Measurements from ENCODE around the gene IGSF22.
"Not testable (repeated sequence)": the region's sequence is repeated elsewhere in the genome, so short reads cannot be mapped to it uniquely, and the experiment has no call there.

The IGSF22 gene

GRCh38 chr11:18697576-18697975, 28.4 kb downstream of the IGSF22 start:
- H3K27me3 ChIP-seq, result no peaks in the 10 kb centered on the region
- TF ChIP-seq, protein P1, sequence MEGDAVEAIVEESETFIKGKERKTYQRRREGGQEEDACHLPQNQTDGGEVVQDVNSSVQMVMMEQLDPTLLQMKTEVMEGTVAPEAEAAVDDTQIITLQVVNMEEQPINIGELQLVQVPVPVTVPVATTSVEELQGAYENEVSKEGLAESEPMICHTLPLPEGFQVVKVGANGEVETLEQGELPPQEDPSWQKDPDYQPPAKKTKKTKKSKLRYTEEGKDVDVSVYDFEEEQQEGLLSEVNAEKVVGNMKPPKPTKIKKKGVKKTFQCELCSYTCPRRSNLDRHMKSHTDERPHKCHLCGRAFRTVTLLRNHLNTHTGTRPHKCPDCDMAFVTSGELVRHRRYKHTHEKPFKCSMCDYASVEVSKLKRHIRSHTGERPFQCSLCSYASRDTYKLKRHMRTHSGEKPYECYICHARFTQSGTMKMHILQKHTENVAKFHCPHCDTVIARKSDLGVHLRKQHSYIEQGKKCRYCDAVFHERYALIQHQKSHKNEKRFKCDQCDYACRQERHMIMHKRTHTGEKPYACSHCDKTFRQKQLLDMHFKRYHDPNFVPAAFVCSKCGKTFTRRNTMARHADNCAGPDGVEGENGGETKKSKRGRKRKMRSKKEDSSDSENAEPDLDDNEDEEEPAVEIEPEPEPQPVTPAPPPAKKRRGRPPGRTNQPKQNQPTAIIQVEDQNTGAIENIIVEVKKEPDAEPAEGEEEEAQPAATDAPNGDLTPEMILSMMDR (IDR thresholded peaks at IDR 0.05), result no peak
- H3K9me3 ChIP-seq, result no peaks in the 10 kb centered on the region
- peaks cover 0 to 29% (median 6%) of the 10 kb centered on the region in 4 donors for H3K4me1 ChIP-seq
- H3K27ac ChIP-seq, result peak overlapping the region in 1 of 2 donors; percentile 78
- H3K4me3 ChIP-seq, result no peak overlapping the region
- intact Hi-C loops (cut with DNase I; ENCODE audit: low total_unique reads), result no loop called here
- no peak for DNase-seq
- H3K36me3 ChIP-seq, result peaks cover 0 to 15% (median 12%) of the 10 kb centered on the region in 3 donors

DNA sequence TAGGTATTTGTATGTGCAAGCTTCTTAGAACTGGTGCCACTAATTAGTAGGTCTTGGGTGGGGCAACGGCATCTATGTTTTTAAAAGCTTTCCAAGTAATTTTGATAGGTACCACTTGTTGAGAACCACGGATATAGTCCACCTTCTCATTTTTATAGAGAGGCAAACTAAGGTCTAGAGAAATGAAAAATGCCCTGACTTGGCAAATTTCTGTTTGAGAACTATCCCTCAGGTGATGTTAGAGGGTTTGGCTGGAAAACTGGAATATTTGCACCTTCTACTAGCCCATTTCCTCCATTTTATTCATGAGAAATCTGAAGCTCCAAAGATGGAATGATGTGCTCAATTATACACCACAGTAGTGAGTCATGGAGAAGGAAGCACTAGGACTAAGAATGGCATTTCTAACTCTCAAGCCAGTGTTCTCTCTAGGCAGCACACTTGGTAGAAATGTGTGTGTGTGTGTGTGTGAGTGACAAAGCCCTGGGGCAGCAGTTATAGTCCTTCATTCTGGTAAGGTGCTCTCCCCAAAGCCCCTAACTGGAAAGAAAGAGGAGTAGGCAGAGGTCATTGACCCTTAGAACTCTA, 29.3 kb downstream of the IGSF22 start:
- H3K36me3 ChIP-seq, result peaks cover 0 to 7% (median 4%) of the 10 kb centered on the region in 3 donors
- TF ChIP-seq, protein P1 (IDR thresholded peaks at IDR 0.05), result no peak
- intact Hi-C loops (cut with DNase I; ENCODE audit: low total_unique reads), result no loop called here

GRCh38 chr11:18692941-18693760, 32.8 kb downstream of the IGSF22 start:
- Histone ChIP-seq H3K4me1 (peaks cover 0 to 5% (median 0%) of the 10 kb centered on the region in 4 donors), H3K4me3 (no peak overlapping the region), H3K36me3 (no peaks in the 10 kb centered on the region), H3K27ac (no peak overlapping the region), H3K9me3 (no peaks in the 10 kb centered on the region), H3K27me3 (no peaks in the 10 kb centered on the region)
- TF ChIP-seq, protein P1 (IDR thresholded peaks at IDR 0.05), result no peak
- intact Hi-C loops (cut with DNase I; ENCODE audit: low total_unique reads), result no loop called here
- no peak for DNase-seq

More for the DNA sequence above, 29.3 kb downstream of the IGSF22 start:
- Histone ChIP-seq H3K4me1 (peaks cover 0 to 29% (median 6%) of the 10 kb centered on the region in 4 donors), H3K9me3 (no peaks in the 10 kb centered on the region), H3K27me3 (no peaks in the 10 kb centered on the region), H3K4me3 (no peak overlapping the region), H3K27ac (no peak overlapping the region)
- no peak for DNase-seq

DNA sequence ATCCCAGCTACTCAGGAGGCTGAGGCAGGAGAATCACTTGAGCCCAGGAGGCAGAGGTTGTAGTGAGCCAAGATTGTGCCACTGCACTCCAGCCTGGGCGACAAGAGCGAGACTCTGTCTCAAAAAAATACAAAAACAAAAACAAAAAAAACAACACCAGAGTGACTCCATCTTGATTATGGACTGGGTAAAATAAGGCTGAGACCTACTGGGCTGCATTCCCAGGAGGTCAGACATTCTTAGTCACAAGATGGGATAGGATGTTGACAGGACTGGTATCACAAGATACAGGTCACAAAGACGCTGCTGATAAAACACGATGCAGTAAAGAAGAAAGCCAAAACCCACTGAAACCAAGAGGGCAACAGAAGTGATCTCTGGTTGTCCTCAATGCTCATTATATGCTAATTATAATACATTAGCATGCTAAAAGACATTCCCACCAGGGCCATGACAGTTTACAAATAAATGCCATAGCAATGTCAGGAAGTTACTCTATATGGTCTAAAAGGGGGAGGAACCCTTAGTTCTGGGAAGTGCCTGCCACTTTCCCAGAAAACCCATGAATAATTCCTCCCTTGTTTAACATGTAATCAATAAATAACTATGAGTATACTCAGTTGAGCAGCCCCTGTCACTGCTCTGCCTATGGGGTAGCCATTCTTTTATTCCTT, 34.4 kb downstream of the IGSF22 start:
- H3K4me1 ChIP-seq; DNase-seq; intact Hi-C loops (cut with DNase I; ENCODE audit: low total_unique reads); H3K9me3 ChIP-seq; H3K27me3 ChIP-seq; H3K4me3 ChIP-seq; H3K36me3 ChIP-seq; H3K27ac ChIP-seq: not testable (repeated sequence)

GRCh38 chr11:18684267-18684666, 41.7 kb downstream of the IGSF22 start:
- no peak for DNase-seq
- Histone ChIP-seq H3K36me3 (no peaks in the 10 kb centered on the region), H3K9me3 (no peaks in the 10 kb centered on the region), H3K27me3 (no peaks in the 10 kb centered on the region), H3K4me1 (no peaks in the 10 kb centered on the region), H3K4me3 (no peak overlapping the region), H3K27ac (no peak overlapping the region)
- TF ChIP-seq, protein P1 (IDR thresholded peaks at IDR 0.05), result no peak
- intact Hi-C loops (cut with DNase I; ENCODE audit: low total_unique reads), result no loop called here

DNA sequence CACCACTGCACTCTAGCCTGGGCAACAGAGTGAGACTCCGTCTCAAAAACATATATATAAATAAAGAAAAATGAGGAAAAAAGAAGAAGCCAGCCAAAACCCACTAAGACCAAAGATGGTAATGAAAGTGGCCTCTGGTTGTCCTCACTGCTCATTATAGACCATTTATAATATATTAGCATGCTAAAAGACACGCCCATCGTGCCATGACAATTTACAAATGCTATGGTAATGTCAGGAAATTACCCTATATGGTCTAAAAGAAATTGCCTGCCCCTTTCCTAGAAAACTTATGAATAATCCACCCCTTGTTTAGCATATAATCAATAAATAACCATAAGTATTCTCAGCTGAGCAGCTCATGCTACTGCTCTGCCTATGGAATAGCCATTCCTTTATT, 43.5 kb downstream of the IGSF22 start:
- Histone ChIP-seq H3K9me3 (no peaks in the 10 kb centered on the region), H3K4me3 (no peak overlapping the region), H3K4me1 (no peaks in the 10 kb centered on the region), H3K27ac (no peak overlapping the region), H3K36me3 (no peaks in the 10 kb centered on the region), H3K27me3 (no peaks in the 10 kb centered on the region)
- DNase-seq, result no peak
- TF ChIP-seq, protein P1 (IDR thresholded peaks at IDR 0.05), result no peak
- intact Hi-C loops (cut with DNase I; ENCODE audit: low total_unique reads), result no loop called here

GRCh38 chr11:18681949-18682348, 44.0 kb downstream of the IGSF22 start:
- DNase-seq; H3K36me3 ChIP-seq; H3K4me1 ChIP-seq; H3K27ac ChIP-seq; H3K27me3 ChIP-seq; intact Hi-C loops (cut with DNase I; ENCODE audit: low total_unique reads); H3K4me3 ChIP-seq; H3K9me3 ChIP-seq: not testable (repeated sequence)
